ENCODE measurements around the gene TCEAL3.

The TCEAL3 gene

DNA sequence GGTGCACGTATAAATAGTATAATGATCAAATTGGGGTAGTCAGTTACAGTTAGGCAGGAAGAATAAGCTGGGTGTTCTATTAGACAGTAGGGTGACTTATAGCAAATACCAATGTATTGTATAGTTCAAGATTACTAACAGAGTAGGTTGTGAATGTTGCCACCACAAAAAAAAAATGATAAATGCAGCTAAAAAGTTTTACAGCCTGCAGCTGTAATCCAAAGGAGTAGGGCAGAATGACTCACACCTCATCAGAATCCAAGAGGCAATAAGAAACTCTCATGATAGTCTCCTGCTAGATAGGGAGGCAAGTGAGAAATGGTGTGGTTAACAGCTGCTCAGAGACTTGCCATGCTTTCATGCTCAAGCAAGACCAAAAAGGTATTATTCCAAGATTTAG lies 42.0 kb upstream of the TCEAL3 start:
- H4K20me1 ChIP-seq (ENCODE audit: insufficient read depth): no peaks in the 10 kb centered on the region
- no peak overlapping the region for H3K9ac ChIP-seq
- H3K36me3 ChIP-seq (ENCODE audit: insufficient read depth): no peaks in the 10 kb centered on the region
- no peak overlapping the region for H3K27ac ChIP-seq
- H2AFZ ChIP-seq (ENCODE audit: low read depth): no peak overlapping the region
- H3K4me1 ChIP-seq (ENCODE audit: low read depth, poor library complexity, severe bottlenecking): no peaks in the 10 kb centered on the region
- H3K4me3 ChIP-seq (IDR thresholded peaks at IDR 0.05; ENCODE audit: insufficient read depth, low read depth, low read length): no peak overlapping the region
- no peak overlapping the region for H3K4me2 ChIP-seq
- H3K27me3 ChIP-seq (ENCODE audit: insufficient read depth, low read depth): no peaks in the 10 kb centered on the region
- TF ChIP-seq, protein P1, sequence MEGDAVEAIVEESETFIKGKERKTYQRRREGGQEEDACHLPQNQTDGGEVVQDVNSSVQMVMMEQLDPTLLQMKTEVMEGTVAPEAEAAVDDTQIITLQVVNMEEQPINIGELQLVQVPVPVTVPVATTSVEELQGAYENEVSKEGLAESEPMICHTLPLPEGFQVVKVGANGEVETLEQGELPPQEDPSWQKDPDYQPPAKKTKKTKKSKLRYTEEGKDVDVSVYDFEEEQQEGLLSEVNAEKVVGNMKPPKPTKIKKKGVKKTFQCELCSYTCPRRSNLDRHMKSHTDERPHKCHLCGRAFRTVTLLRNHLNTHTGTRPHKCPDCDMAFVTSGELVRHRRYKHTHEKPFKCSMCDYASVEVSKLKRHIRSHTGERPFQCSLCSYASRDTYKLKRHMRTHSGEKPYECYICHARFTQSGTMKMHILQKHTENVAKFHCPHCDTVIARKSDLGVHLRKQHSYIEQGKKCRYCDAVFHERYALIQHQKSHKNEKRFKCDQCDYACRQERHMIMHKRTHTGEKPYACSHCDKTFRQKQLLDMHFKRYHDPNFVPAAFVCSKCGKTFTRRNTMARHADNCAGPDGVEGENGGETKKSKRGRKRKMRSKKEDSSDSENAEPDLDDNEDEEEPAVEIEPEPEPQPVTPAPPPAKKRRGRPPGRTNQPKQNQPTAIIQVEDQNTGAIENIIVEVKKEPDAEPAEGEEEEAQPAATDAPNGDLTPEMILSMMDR (conservative IDR thresholded peaks at IDR 0.05; ENCODE audit: low read depth, low read length): no peak
- no peaks in the 10 kb centered on the region for H3K79me2 ChIP-seq (ENCODE audit: insufficient read depth, low read depth)

DNA sequence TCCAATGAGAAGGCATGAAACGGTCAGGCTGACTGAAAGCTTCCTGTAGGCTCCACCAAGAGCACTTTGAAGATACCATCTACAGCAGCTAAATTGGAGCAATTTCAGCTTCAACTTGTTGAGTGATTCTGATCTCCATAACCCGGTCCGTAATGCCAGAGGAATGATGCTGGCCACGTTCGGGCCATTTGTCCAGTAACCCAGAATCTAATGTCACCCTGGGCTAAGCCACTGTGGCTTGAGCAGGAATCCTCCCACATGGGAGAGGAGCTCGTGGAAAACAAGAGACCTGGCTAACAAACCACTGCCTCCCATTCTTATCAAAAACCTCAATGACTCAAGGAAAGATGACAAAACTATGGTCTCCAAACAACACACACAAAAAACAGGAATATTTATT lies 36.6 kb upstream of the TCEAL3 start:
- Histone ChIP-seq H3K4me3 (IDR thresholded peaks at IDR 0.05; ENCODE audit: insufficient read depth, low read depth, low read length) (no peak overlapping the region), H4K20me1 (ENCODE audit: insufficient read depth) (no peaks in the 10 kb centered on the region), H3K27me3 (ENCODE audit: insufficient read depth, low read depth) (no peaks in the 10 kb centered on the region), H3K27ac (no peak overlapping the region), H2AFZ (ENCODE audit: low read depth) (no peak overlapping the region), H3K36me3 (ENCODE audit: insufficient read depth) (no peaks in the 10 kb centered on the region), H3K9ac (no peak overlapping the region), H3K4me2 (no peak overlapping the region), H3K4me1 (ENCODE audit: low read depth, poor library complexity, severe bottlenecking) (no peaks in the 10 kb centered on the region), H3K79me2 (ENCODE audit: insufficient read depth, low read depth) (no peaks in the 10 kb centered on the region)
- TF ChIP-seq, protein P1 (conservative IDR thresholded peaks at IDR 0.05; ENCODE audit: low read depth, low read length): no peak

- Histone ChIP-seq H3K27me3 (ENCODE audit: insufficient read depth, low read depth) (no peaks in the 10 kb centered on the region), H3K4me2 (no peak overlapping the region), H2AFZ (ENCODE audit: low read depth) (no peak overlapping the region), H4K20me1 (ENCODE audit: insufficient read depth) (no peaks in the 10 kb centered on the region), H3K27ac (no peak overlapping the region), H3K9ac (no peak overlapping the region), H3K36me3 (ENCODE audit: insufficient read depth) (no peaks in the 10 kb centered on the region), H3K79me2 (ENCODE audit: insufficient read depth, low read depth) (no peaks in the 10 kb centered on the region), H3K4me3 (IDR thresholded peaks at IDR 0.05; ENCODE audit: insufficient read depth, low read depth, low read length) (no peak overlapping the region), H3K4me1 (ENCODE audit: low read depth, poor library complexity, severe bottlenecking) (no peaks in the 10 kb centered on the region)
- TF ChIP-seq, protein P1 (conservative IDR thresholded peaks at IDR 0.05; ENCODE audit: low read depth, low read length): no peak
These were observed 36.0 kb upstream of the TCEAL3 start for GRCh38 chrX:103571726-103572125.

DNA sequence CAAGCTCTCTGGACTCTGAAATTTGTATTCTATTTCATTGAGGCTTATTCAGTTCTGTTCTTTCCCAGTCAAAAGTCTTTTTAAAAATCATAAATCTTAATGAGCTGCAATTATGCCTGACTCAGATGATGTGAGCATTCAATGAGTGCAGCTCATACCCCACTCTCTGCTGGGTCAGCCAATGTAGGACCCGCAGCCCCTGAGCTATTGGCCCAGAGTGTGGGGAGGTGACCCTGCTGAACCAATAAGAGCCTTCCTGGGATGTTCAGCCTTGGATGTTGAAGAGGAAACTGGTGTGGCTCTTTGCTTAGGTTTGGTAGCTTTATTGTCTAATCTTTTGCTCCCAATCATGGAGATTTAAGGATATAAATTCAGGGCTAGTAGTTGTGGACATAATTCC lies 34.6 kb upstream of the TCEAL3 start:
- no peak overlapping the region for H3K27ac ChIP-seq
- no peak overlapping the region for H2AFZ ChIP-seq (ENCODE audit: low read depth)
- H3K36me3 ChIP-seq (ENCODE audit: insufficient read depth): no peaks in the 10 kb centered on the region
- H3K4me1 ChIP-seq (ENCODE audit: low read depth, poor library complexity, severe bottlenecking): no peaks in the 10 kb centered on the region
- no peaks in the 10 kb centered on the region for H4K20me1 ChIP-seq (ENCODE audit: insufficient read depth)
- TF ChIP-seq, protein P1 (conservative IDR thresholded peaks at IDR 0.05; ENCODE audit: low read depth, low read length): no peak
- no peak overlapping the region for H3K4me2 ChIP-seq
- no peak overlapping the region for H3K4me3 ChIP-seq (IDR thresholded peaks at IDR 0.05; ENCODE audit: insufficient read depth, low read depth, low read length)
- no peak overlapping the region for H3K9ac ChIP-seq
- H3K27me3 ChIP-seq (ENCODE audit: insufficient read depth, low read depth): no peaks in the 10 kb centered on the region
- H3K79me2 ChIP-seq (ENCODE audit: insufficient read depth, low read depth): no peaks in the 10 kb centered on the region
